Activated T-helper 1 cell treated with anti-CD3 and anti-CD28 coated beads, Interleukin-12 subunit alpha, Interleukin-12 subunit beta, Interleukin-2, Interleukin-4 antibody, amounts not matched to agents 30 ng/mL and 10 ng/mL and 1 ng/mL, durations not matched to agents 14 hours and 24 hours and 36 hours (primary cell): Measurements from ENCODE around the gene SRSF10. TPM values are rescaled to one million over a fixed set of nuclear protein-coding genes. Genes with fewer than 3 reads are reported as not detected.

Experiments
- DNase-seq: peaks from one replicate; pipeline ENCODE4 v3.0.0; 2021; ENCODE audit warnings: low spot score
- H3K27ac Mint-ChIP-seq: one replicate; pipeline ENCODE4 v1.8.0; 2021; ENCODE audit warnings: mild to moderate bottlenecking, mixed read lengths
- H3K27me3 Mint-ChIP-seq: one replicate; pipeline ENCODE4 v1.8.0; 2022; ENCODE audit warnings: mild to moderate bottlenecking, moderate library complexity, mixed read lengths; ENCODE audit not compliant: insufficient read depth
- H3K36me3 Mint-ChIP-seq: one replicate; pipeline ENCODE4 v1.8.0; 2021; ENCODE audit warnings: low read depth, mixed read lengths
- H3K4me1 Mint-ChIP-seq: one replicate; pipeline ENCODE4 v1.8.0; 2021; ENCODE audit warnings: low read depth, mixed read lengths
- H3K4me3 Mint-ChIP-seq: one replicate; pipeline ENCODE4 v1.8.0; 2021; ENCODE audit warnings: mild to moderate bottlenecking, moderate library complexity, mixed read lengths
- H3K9me3 Mint-ChIP-seq: one replicate; pipeline ENCODE4 v1.8.0; 2021; ENCODE audit warnings: mixed read lengths
- intact Hi-C: fragments of 100-400 bp; cut with micrococcal nuclease; formaldehyde crosslinking; loops from one replicate; pipeline ENCODE4 v1.15.1; 2024
- total RNA-seq: library from RNA; stranded (reverse); gene quantifications from 2 replicates; pipeline ENCODE4 v1.2.3, GENCODE V29; 2022

Gene SRSF10
- total RNA-seq, 1 donor from 2014 or later, result 238 TPM

GRCh38 chr1:23930270-23930669 lies 49.9 kb downstream of the SRSF10 start:
- no peak for DNase-seq
- Mint-ChIP-seq H3K27me3 (peaks cover 3% of the 10 kb centered on the region), H3K4me3 (no peak overlapping the region), H3K4me1 (no peaks in the 10 kb centered on the region), H3K9me3 (no peaks in the 10 kb centered on the region), H3K27ac (no peak overlapping the region), H3K36me3 (no peaks in the 10 kb centered on the region)
- intact Hi-C loops, result no loop called here

GRCh38 chr1:23928789-23929188 lies 51.3 kb downstream of the SRSF10 start:
- Mint-ChIP-seq H3K4me3 (no peak overlapping the region), H3K9me3 (no peaks in the 10 kb centered on the region), H3K27ac (no peak overlapping the region), H3K36me3 (no peaks in the 10 kb centered on the region), H3K27me3 (peaks cover 5% of the 10 kb centered on the region), H3K4me1 (no peaks in the 10 kb centered on the region)
- DNase-seq, result no peak
- intact Hi-C loops, result no loop called here

GRCh38 chr1:23927097-23927496 lies 53.0 kb downstream of the SRSF10 start:
- Mint-ChIP-seq H3K4me3 (no peak overlapping the region), H3K36me3 (no peaks in the 10 kb centered on the region), H3K9me3 (no peaks in the 10 kb centered on the region), H3K4me1 (no peaks in the 10 kb centered on the region), H3K27ac (no peak overlapping the region), H3K27me3 (peaks cover 6% of the 10 kb centered on the region)
- no peak for DNase-seq
- intact Hi-C loops, result no loop called here

GRCh38 chr1:23925279-23925678 lies 54.8 kb downstream of the SRSF10 start:
- Mint-ChIP-seq H3K27me3 (peaks cover 6% of the 10 kb centered on the region), H3K36me3 (no peaks in the 10 kb centered on the region), H3K4me1 (no peaks in the 10 kb centered on the region), H3K27ac (no peak overlapping the region), H3K9me3 (no peaks in the 10 kb centered on the region), H3K4me3 (no peak overlapping the region)
- no peak for DNase-seq
- intact Hi-C loops, result no loop called here

- Mint-ChIP-seq H3K4me1 (no peaks in the 10 kb centered on the region), H3K4me3 (no peak overlapping the region), H3K27me3 (peaks cover 9% of the 10 kb centered on the region), H3K9me3 (no peaks in the 10 kb centered on the region), H3K36me3 (no peaks in the 10 kb centered on the region), H3K27ac (no peak overlapping the region)
- intact Hi-C loops, result no loop called here
- DNase-seq, result no peak
Observed at GRCh38 chr1:23924601-23925000, 55.5 kb downstream of the SRSF10 start.

- DNase-seq, result no peak
- Mint-ChIP-seq H3K4me3 (no peak overlapping the region), H3K27me3 (peaks cover 9% of the 10 kb centered on the region), H3K9me3 (no peaks in the 10 kb centered on the region), H3K27ac (no peak overlapping the region), H3K4me1 (no peaks in the 10 kb centered on the region), H3K36me3 (no peaks in the 10 kb centered on the region)
- intact Hi-C loops, result no loop called here
Observed at GRCh38 chr1:23923592-23924499, 56.3 kb downstream of the SRSF10 start.

GRCh38 chr1:23922321-23922943 lies 57.7 kb downstream of the SRSF10 start:
- Mint-ChIP-seq H3K36me3 (no peaks in the 10 kb centered on the region), H3K9me3 (no peaks in the 10 kb centered on the region), H3K4me3 (no peak overlapping the region), H3K27ac (no peak overlapping the region), H3K27me3 (peaks cover 13% of the 10 kb centered on the region), H3K4me1 (no peaks in the 10 kb centered on the region)
- DNase-seq, result no peak
- intact Hi-C loops, result no loop called here

- Mint-ChIP-seq H3K27ac (peak overlapping the region; percentile 80), H3K4me3 (no peak overlapping the region), H3K27me3 (peaks cover 15% of the 10 kb centered on the region), H3K36me3 (no peaks in the 10 kb centered on the region), H3K9me3 (no peaks in the 10 kb centered on the region), H3K4me1 (peaks cover 11% of the 10 kb centered on the region)
- intact Hi-C loops, result loop anchor here (1.0 kb wide), 4 partner anchors 48 to 144 kb away; partner anchors contain the start of gene FUCA1
- DNase-seq, result peak; percentile 36
Observed at GRCh38 chr1:23916209-23917131, 63.7 kb downstream of the SRSF10 start.

- Mint-ChIP-seq H3K27ac (no peak overlapping the region), H3K9me3 (no peaks in the 10 kb centered on the region), H3K4me3 (no peak overlapping the region), H3K4me1 (peaks cover 21% of the 10 kb centered on the region), H3K36me3 (no peaks in the 10 kb centered on the region), H3K27me3 (peaks cover 15% of the 10 kb centered on the region)
- DNase-seq, result no peak
- intact Hi-C loops, result no loop called here
Observed at GRCh38 chr1:23915466-23915865, 64.7 kb downstream of the SRSF10 start.

- intact Hi-C loops, result no loop called here
- no peaks in the 10 kb centered on the region for H3K36me3 Mint-ChIP-seq
- H3K4me3 Mint-ChIP-seq, result no peak overlapping the region
- H3K27ac Mint-ChIP-seq, result no peak overlapping the region
- DNase-seq, result no peak
- H3K9me3 Mint-ChIP-seq, result no peaks in the 10 kb centered on the region
- peaks cover 25% of the 10 kb centered on the region for H3K4me1 Mint-ChIP-seq
- peaks cover 15% of the 10 kb centered on the region for H3K27me3 Mint-ChIP-seq
Observed at GRCh38 chr1:23914921-23915320, 65.2 kb downstream of the SRSF10 start.
